C4-2B (cell line): Measurements from ENCODE around the gene CCDC27.

ENCODE experiments used
- CTCF ChIP-seq: fragments of 450-650 bp; conservative IDR thresholded peaks from 2 replicates; pipeline ENCODE4 v1.5.1; 2017; ENCODE audit warnings: mild to moderate bottlenecking
- ZFX ChIP-seq: fragments of 450-650 bp; IDR thresholded peaks from 2 replicates; pipeline ENCODE4 v1.6.1; 2017

GRCh38 chr1:3735688-3736087 lies 16.6 kb upstream of the CCDC27 start:
- TF ChIP-seq CTCF (no peak), ZFX (no peak)
